Brain microvascular endothelial cell (primary cell): ENCODE results near the gene ADCY6.
A peak's percentile ranks its signal among the peaks of the same experiment; 100 is the strongest.

Source experiments
- DNase-seq: peaks from one replicate; pipeline ENCODE4 v3.0.0-alpha.2; 2020
- H3K27ac ChIP-seq: fragments of 250-450 bp; sonication (Bioruptor Pico); 2 replicates; pipeline ENCODE4 v1.5.1; 2020; ENCODE audit warnings: mild to moderate bottlenecking, moderate library complexity
- H3K27me3 ChIP-seq: fragments of 250-450 bp; sonication (Bioruptor Pico); replicated peaks from 2 replicates; pipeline ENCODE4 v1.5.1; 2020; ENCODE audit warnings: mild to moderate bottlenecking
- H3K36me3 ChIP-seq: fragments of 250-450 bp; sonication (Bioruptor Pico); replicated peaks from 2 replicates; pipeline ENCODE4 v1.5.1; 2020; ENCODE audit warnings: mild to moderate bottlenecking
- H3K4me3 ChIP-seq: 2 replicates; pipeline ENCODE4 v1.5.1; 2011; ENCODE audit warnings: low read depth, mild to moderate bottlenecking, control low read depth, low read length, moderate library complexity
- CTCF ChIP-seq: IDR thresholded peaks from 2 replicates; pipeline ENCODE4 v1.5.1; 2011; ENCODE audit warnings: low read depth, mild to moderate bottlenecking, moderate library complexity, low read length, control low read depth, inconsistent platforms; ENCODE audit errors: missing control alignments
- in situ Hi-C: cut with HindIII; loops from 2 replicates; pipeline ENCODE4 v1.10.0; 2017; ENCODE audit warnings: low sequenced_read_pairs, low pct_ligation_motif_present

The ADCY6 gene

GRCh38 chr12:48803675-48804074, 14.8 kb upstream of the ADCY6 start:
- in situ Hi-C loops = no loop called here
- H3K4me3 ChIP-seq = no peak overlapping the region

GRCh38 chr12:48800971-48801370, 12.1 kb upstream of the ADCY6 start:
- H3K4me3 ChIP-seq = no peak overlapping the region
- in situ Hi-C loops = no loop called here

More at GRCh38 chr12:48803675-48804074, 14.8 kb upstream of the ADCY6 start:
- H3K27me3 ChIP-seq = no peaks in the 10 kb centered on the region
- H3K36me3 ChIP-seq = no peaks in the 10 kb centered on the region
- no peak overlapping the region for H3K27ac ChIP-seq
- no peak for TF ChIP-seq CTCF
- no peak for DNase-seq

GRCh38 chr12:48800457-48800856, 11.6 kb upstream of the ADCY6 start:
- Histone ChIP-seq H3K27ac (no peak overlapping the region), H3K27me3 (no peaks in the 10 kb centered on the region), H3K36me3 (no peaks in the 10 kb centered on the region), H3K4me3 (no peak overlapping the region)
- in situ Hi-C loops = no loop called here
- no peak for DNase-seq
- TF ChIP-seq CTCF = no peak

More at GRCh38 chr12:48800971-48801370, 12.1 kb upstream of the ADCY6 start:
- Histone ChIP-seq H3K27ac (no peak overlapping the region), H3K27me3 (no peaks in the 10 kb centered on the region), H3K36me3 (no peaks in the 10 kb centered on the region)
- DNase-seq = no peak
- no peak for TF ChIP-seq CTCF

GRCh38 chr12:48796976-48797375, 8.1 kb upstream of the ADCY6 start:
- Histone ChIP-seq H3K27ac (no peak overlapping the region), H3K4me3 (no peak overlapping the region), H3K36me3 (no peaks in the 10 kb centered on the region), H3K27me3 (no peaks in the 10 kb centered on the region)
- in situ Hi-C loops = no loop called here
- no peak for DNase-seq
- no peak for TF ChIP-seq CTCF

- H3K36me3 ChIP-seq = no peaks in the 10 kb centered on the region
- peak; percentile 66 for DNase-seq
- no peaks in the 10 kb centered on the region for H3K27me3 ChIP-seq
- H3K27ac ChIP-seq = no peak overlapping the region
- peak; percentile 96 for TF ChIP-seq CTCF
- in situ Hi-C loops = no loop called here
- no peak overlapping the region for H3K4me3 ChIP-seq
These were observed 6.9 kb upstream of the ADCY6 start for GRCh38 chr12:48795550-48796455.
